ENCODE data around the gene MAF. TPM values are rescaled to one million over a fixed set of nuclear protein-coding genes. Genes with fewer than 3 reads are reported as not detected.

MAF gene
- total and polyA plus RNA-seq, 12 donors, result 7.2 to 114 (median 57.0) TPM

DNA sequence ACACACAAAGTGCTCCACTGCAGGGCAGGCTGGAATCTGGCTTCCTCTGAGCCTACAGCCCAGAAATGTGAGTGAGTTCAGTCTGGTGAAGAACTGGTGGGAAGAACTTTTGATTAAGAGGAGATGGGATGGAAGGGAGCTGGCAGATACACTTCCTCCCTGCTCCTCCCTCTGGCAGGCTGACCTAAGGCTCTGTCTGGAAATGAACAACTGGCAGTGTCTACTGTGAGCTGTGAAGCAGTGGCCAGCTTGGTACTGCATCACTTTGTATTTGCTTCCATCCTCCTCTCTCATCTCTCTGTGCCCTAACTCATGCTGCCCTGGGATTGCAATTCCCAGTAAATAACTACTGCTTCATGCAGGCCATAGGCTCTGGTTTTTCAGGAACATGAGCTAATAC, 45.6 kb downstream of the MAF start:
- no peaks in the 10 kb centered on the region for H3K4me1 ChIP-seq (replicated peaks in 1 of 2)
- H3K27ac ChIP-seq, result no peak overlapping the region
- intact Hi-C loops (cut with DNase I), result no loop called here
- H3K4me3 ChIP-seq, result no peak overlapping the region
- TF ChIP-seq POLR2A (IDR thresholded peaks at IDR 0.05), result no peak
- TF ChIP-seq, protein P1, sequence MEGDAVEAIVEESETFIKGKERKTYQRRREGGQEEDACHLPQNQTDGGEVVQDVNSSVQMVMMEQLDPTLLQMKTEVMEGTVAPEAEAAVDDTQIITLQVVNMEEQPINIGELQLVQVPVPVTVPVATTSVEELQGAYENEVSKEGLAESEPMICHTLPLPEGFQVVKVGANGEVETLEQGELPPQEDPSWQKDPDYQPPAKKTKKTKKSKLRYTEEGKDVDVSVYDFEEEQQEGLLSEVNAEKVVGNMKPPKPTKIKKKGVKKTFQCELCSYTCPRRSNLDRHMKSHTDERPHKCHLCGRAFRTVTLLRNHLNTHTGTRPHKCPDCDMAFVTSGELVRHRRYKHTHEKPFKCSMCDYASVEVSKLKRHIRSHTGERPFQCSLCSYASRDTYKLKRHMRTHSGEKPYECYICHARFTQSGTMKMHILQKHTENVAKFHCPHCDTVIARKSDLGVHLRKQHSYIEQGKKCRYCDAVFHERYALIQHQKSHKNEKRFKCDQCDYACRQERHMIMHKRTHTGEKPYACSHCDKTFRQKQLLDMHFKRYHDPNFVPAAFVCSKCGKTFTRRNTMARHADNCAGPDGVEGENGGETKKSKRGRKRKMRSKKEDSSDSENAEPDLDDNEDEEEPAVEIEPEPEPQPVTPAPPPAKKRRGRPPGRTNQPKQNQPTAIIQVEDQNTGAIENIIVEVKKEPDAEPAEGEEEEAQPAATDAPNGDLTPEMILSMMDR (IDR thresholded peaks at IDR 0.05), result no peak
- no peaks in the 10 kb centered on the region for H3K9me3 ChIP-seq (replicated peaks in 1 of 3)
- H3K36me3 ChIP-seq (replicated peaks in 1 of 2), result no peaks in the 10 kb centered on the region
- DNase-seq, result no peak
- no peaks in the 10 kb centered on the region for H3K27me3 ChIP-seq

DNA sequence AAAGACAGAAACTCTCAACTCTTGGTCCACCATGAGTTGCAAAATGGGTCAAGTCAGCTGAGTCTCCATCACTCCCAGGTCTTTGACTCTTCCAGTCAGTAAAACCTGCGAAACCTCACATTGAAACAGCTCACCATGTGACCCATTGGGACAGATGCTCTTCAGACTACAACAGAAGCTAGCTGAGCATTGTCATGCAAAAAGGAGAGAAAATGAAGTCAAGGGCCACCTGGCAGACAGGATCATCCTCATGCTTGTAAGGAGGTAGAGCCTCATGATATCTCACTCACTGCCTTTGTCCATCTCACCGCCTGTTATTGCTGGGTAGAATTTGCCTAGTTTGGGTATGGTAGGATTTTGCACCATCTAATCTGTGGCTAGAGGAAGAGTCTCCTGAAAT, 50.2 kb downstream of the MAF start:
- no peak overlapping the region for H3K27ac ChIP-seq
- TF ChIP-seq, protein P1 (IDR thresholded peaks at IDR 0.05), result no peak
- no peak for TF ChIP-seq POLR2A (IDR thresholded peaks at IDR 0.05)
- WGBS, 4 donors, result 81 to 96% (median 90%) methylated on average over 2 of the region's 2 CpGs

DNA sequence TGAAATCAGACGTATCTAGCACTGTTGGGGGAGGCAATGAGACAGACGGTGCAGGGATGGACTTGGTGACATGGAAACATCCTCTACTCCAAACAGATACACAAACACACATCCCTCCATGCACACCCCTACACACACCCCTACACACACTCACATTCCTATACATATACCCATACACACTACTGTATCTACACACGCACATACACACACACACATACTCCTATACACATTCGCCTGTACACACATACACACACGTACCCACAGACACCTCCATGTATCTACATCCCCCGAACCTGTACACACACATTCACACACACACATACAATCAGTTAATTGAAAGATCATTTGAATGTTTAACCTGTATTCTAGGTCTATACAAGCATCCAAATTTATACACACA, 53.5 kb downstream of the MAF start:
- Histone ChIP-seq H3K27me3 (no peaks in the 10 kb centered on the region), H3K27ac (no peak overlapping the region), H3K36me3 (replicated peaks in 1 of 2) (no peaks in the 10 kb centered on the region), H3K9me3 (replicated peaks in 1 of 3) (no peaks in the 10 kb centered on the region), H3K4me1 (replicated peaks in 1 of 2) (peaks cover 0 to 6% of the 10 kb centered on the region in 2 donors), H3K4me3 (no peak overlapping the region)
- no peak for DNase-seq
- TF ChIP-seq, protein P1 (IDR thresholded peaks at IDR 0.05), result no peak
- no peak for TF ChIP-seq POLR2A (IDR thresholded peaks at IDR 0.05)
- intact Hi-C loops (cut with DNase I), result no loop called here
- 73 to 83% (median 78%) methylated on average over 6 of the region's 6 CpGs for WGBS, 4 donors

More for the DNA sequence above, 50.2 kb downstream of the MAF start:
- Histone ChIP-seq H3K4me1 (replicated peaks in 1 of 2) (no peaks in the 10 kb centered on the region), H3K27me3 (no peaks in the 10 kb centered on the region), H3K9me3 (replicated peaks in 1 of 3) (no peaks in the 10 kb centered on the region), H3K4me3 (no peak overlapping the region), H3K36me3 (replicated peaks in 1 of 2) (no peaks in the 10 kb centered on the region)
- DNase-seq, result no peak
- intact Hi-C loops (cut with DNase I), result no loop called here
